Peyer's patch (tissue), 4 donors: ENCODE data around the gene KAZN.

Source experiments
- POLR2A ChIP-seq, 2 donors: fragments of 450-650 bp; IDR thresholded peaks; one replicate each; pipeline ENCODE4 v1.5.1; 2017; ENCODE audit warnings: antibody characterized with exemption in 2 of 2, mild to moderate bottlenecking in 2 of 2, moderate library complexity in 2 of 2
- TF ChIP-seq, protein P1 (sequence below), 6 experiments: fragments of 450-650 bp in 4 of 6; fragments of 200-600 bp in 2 of 6; sonication (generic) in 1 of 6; IDR thresholded peaks; one replicate each; pipeline ENCODE4 v1.5.1; 2017 to 2019; ENCODE audit warnings: antibody characterized with exemption in 6 of 6, mild to moderate bottlenecking in 3 of 6, moderate library complexity in 1 of 6

DNA sequence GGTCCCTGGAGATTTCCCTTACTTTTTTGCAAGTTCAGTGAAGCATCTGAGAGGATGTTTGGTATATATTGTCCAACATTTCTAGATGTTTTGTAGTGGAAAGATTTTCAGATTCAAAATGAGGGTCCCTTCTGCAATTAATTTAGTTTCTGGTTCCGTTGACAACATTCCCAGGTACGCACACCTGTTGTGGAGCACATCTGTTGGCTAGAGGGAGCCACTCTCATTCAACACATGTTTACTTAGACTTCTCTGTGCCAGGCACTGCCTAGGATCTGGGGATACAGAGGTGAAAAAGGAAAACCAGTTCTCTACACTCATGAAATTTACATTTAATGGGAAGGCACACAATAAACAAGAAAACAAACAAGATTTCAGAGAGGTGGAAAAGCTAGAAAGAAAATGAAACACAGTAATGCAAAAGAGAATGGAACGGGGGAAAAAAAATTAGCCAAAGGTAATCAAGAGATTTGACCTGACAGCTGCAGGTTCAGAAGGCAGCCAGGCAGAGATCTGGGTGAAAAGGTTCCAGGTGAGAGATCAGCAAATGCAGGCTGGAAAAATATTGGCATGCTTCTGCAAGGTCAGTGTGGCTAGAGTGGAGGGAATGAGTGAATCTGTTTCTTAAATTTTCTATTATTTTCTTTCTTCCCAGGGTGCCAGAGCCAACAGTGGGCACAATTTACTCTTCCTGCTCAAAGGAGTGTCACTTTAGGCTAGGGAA lies 48.4 kb upstream of the KAZN start:
- TF ChIP-seq, protein P1, sequence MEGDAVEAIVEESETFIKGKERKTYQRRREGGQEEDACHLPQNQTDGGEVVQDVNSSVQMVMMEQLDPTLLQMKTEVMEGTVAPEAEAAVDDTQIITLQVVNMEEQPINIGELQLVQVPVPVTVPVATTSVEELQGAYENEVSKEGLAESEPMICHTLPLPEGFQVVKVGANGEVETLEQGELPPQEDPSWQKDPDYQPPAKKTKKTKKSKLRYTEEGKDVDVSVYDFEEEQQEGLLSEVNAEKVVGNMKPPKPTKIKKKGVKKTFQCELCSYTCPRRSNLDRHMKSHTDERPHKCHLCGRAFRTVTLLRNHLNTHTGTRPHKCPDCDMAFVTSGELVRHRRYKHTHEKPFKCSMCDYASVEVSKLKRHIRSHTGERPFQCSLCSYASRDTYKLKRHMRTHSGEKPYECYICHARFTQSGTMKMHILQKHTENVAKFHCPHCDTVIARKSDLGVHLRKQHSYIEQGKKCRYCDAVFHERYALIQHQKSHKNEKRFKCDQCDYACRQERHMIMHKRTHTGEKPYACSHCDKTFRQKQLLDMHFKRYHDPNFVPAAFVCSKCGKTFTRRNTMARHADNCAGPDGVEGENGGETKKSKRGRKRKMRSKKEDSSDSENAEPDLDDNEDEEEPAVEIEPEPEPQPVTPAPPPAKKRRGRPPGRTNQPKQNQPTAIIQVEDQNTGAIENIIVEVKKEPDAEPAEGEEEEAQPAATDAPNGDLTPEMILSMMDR (IDR thresholded peaks at IDR 0.05): no peak
- TF ChIP-seq POLR2A (IDR thresholded peaks at IDR 0.05): no peak
